HG02970 (cell line): Measurements from ENCODE around the gene MIB2.
A peak's percentile ranks its signal among the peaks of the same experiment; 100 is the strongest.
"Not testable (repeated sequence)": the region's sequence is repeated elsewhere in the genome, so short reads cannot be mapped to it uniquely, and the experiment has no call there.

Source experiments
- ATAC-seq: cut with Tn5 transposase; IDR thresholded peaks from one replicate; pipeline ENCODE4 v1.9.1; 2021; ENCODE audit warnings: mild to moderate bottlenecking, moderate library complexity, moderate number of reproducible peaks; ENCODE audit not compliant: unreplicated experiment, low FRiP score

MIB2 gene

DNA sequence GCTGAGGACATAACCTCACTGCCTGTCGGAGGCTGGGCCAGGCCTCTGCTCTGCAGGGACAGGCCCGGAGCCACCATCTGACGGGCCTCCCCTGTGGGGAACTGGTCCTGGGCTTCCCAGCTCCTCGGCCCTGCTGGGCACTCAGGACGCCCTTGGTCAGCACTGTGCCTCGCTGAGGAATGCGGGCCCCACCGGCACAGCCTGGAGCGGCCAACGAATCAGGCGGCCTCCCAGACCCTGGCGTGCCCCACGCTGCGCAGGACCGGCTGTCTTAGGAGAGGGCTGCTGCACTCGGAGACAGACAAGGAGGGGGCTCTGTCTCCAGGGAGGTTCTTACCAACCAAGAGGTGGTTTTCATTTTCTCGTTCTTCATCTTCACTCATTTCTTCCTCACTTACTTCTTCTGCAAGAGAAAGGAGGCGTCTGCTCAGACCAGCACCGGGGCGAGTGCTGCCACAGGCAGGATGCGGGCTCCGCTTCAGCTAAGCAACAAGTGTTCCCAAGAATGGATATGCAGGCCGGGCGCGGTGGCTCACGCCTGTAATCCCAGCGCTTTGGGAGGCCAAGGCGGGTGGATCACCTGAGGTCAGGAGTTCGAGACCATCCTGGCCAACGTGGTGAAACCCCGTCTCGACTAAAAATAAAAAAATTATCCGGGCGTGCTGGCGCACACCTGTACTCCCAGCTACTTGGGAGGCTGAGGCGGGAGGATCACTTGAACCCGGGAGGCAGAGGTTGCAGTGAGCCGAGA, 25.6 kb downstream of the MIB2 start:
- not testable (repeated sequence) for ATAC-seq

DNA sequence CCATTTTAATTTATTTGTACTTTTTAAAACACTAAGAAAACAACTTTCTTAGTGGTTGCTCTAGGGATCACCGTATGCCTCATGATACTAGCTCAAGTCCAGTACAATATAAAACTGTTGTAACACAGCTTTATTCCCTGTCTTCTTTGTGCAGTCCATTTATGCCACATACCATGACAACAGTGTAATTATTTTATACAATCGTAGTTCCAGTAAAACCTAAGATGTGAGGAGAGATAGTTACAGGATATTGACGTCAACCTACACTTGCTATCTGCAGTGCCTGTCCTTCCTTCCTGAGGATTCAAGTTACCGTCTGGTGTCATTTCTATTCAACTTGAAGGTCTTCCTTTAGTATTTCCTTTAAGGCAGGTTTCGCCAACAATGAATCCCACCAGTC, 31.0 kb downstream of the MIB2 start:
- ATAC-seq = not testable (repeated sequence)

DNA sequence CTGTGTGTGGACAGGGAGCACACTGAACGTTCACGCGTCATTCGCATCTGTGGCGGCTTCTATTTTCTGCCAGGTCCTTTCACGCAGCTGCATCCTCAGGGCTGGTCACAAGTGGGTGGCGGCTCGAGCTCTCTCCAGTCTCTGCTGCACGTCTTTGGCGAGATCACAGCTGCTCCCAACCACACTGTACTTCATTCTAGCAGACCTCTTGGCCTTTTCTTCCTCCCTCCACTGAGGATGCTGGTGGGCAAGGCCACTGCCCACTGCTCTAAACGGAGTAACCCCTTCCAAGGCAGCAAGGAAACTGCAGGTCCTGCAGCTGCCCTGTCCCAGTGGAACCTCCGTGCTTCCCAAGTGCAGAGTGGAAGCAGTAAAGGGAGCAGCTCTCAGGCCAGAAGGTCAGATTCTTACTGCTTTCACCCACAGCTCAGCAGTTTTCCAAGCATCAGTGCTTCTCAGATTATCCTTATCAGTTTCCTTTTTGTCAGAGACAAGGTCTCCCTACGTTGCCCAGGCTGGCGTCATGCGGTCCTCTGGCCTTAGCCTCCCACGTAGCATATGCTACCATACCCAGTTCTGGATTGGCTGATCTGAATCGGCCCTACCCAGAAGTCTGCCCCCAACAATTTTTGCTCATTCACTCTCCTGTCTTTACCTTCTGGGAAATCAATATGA, 32.4 kb downstream of the MIB2 start:
- not testable (repeated sequence) for ATAC-seq

DNA sequence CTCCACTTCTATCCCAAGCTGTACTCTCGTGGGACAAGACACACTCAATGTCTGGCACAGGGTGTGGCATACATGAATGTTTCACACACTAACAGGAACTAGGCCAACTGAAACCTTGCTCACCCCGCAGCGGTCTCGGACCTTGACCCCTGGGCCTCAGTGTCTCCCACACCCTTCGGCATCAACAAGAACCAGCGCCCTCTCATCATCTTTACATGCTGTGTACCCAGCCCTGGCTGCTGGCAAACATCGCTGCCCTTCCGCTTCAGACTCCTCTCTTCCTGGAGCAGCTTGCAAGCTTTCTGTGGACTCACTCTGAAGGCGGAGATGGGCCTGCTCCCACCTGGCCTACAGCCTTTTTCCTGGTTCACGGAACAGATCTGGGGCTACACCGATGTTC, 33.0 kb downstream of the MIB2 start:
- ATAC-seq = not testable (repeated sequence)

DNA sequence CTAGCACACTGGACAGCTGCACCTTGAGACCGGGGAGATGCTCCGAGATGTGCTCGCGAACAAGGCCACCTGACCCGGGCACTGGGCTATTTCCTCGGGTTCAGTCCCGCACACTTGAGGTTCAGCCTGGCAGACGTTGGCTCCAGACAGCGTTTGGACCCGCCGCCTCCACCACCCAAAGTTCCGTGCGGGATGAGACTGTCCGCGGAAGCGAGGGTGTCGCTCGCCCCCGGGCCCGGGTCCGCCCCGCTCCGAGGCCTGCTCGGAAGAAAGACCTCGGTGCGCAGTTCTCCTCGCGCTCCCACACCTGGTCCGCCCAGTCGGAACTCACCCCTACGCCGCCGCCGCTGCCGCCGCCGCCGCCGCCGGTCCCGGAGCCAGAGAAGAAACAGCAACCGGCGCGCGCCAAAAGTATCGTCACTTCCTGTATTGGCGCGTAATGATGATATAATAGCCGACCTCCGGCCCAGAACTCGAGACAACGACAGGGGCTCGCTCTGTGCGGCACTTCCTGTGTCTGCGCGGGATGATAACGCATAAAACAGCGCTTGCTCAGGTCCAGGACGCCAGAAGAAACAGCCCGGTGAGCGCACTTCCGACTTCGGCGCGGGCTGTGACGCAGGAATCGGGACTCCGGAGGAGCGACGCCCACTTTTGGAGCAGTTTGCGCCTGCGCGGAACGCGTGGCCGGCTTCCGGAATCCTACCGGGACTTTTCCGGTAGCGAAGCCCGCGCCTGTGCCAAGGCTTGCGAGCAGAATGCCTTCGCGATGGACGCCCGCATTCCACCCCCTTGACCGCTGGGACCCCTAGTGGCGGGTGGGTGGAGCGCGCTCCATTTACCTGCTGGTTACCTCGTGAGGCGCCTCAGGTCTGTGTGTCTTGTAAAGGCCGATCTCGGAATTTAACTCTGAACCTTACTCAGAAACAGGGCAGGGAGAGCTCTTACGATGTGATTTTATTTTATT, 43.6 kb downstream of the MIB2 start, which contains the start of gene CDK11B:
Gene CDK11B (minus strand): TSS at position 422 of the 967 bp plus-strand sequence. CDS start 1,519 bp downstream, outside the sequence.
- peak; percentile 89 for ATAC-seq

DNA sequence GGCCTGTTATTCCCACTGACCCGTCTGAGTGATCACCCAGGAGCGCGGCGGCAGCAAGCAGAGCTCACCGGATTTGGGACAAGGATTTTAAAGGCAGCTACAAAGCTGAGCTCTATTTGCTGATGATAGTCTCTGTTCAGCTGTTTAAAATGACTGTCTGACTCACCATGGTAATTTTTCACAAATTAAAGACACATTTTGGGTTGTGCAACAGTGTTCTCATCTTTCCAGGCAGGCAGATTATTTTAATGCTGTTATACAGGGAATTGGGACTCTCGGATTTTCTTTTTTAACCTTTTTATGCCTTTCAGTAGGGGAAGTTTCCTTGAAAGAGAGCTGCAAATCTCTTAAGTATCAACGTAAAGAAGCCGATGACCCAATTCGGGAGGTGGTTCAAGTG, 47.1 kb downstream of the MIB2 start:
- not testable (repeated sequence) for ATAC-seq

DNA sequence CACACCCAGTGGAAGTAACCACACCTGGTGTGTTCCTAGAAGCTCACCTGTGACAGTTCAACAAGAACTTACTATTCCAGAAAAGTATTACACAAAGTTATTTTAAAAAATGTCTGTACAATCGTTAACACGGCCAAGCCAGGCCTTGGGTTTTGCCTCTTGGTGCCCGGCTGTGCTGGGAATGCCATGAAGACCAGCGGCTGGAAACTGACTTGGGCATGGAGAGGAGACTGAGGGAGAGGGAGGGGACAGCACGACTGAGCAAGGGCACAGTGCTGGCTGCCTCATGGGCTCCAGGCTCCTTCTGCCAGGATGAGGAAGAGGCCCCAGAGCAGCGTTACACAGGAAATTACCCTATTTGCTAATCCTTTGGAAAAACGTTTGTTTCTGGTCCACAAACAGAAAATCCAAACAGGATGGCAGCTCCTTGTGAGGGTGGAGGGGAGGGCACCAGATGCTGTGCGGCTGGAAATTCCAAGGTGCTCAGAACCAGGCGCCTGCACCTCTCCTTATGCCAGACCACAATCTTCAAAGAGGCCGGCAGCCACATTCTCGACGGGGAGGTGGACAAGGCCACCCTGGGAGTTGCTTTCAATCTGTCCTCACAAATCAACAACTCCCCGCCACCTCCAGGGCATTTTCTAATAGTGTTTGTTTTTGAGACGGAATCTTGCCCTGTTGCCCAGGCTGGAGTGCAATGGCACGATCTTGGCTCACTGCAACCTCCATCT, 47.7 kb downstream of the MIB2 start:
- ATAC-seq = not testable (repeated sequence)

DNA sequence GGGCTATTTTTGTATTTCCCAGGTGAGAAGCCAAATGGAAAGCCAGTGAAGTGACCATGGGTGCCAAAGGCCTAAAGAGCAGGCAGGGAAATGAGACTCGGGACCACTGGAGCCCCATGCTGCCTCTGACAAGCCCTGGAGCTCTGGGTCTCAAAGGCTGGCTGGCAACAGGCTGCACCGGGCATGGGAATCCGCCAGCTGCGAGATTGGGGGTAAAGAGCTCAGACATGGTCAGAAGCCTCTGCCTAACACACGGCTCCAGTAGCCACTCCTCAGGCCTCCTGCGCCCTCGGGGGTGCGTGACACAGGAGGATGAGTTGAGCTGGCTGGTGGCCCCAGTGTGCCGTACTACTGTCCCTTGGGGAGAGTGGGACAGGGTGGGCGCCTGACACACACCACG, 49.0 kb downstream of the MIB2 start:
- ATAC-seq = not testable (repeated sequence)

DNA sequence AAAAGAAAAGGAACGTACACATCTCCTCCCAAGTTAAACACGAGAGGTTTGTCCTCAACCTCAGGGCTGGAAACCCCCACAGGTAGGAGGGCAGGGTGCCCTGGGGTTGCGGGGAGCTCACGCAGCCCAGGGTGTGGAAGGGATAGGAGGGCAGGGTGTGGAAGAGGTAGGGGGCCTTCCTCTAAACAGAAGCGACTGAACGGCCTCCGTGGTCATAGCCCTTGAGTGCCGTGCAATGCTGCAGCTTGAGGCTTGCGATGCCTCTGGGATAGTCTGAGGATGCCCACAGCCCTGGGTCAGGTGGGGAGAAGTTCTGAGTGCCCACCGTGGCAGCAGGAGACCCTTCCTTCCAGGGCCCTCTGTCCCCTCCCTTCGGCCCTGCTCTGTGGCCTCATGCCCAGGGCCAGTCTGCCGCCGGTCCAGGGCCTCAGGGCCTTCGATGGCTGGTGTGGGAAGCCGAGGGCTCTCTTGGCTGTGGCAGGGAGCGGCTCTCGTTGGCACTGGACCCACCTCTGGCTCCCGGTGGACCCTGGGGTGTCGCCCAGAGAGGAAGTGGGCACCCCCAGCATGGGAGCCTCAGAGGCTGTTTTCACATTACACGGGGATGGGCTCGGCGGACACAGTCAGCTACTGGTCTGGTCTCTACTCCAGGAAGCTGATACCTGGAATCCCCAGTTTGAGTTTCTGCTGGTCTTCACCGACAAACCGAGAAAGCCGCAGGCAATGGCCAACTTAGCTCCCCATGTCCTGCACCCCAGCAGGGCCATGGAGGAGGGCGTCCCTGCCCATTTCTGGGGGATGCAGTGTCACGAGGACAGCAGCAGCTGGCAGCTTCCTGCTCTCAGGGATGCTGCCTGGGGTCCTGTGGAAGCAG, 49.9 kb downstream of the MIB2 start:
- ATAC-seq = no peak

DNA sequence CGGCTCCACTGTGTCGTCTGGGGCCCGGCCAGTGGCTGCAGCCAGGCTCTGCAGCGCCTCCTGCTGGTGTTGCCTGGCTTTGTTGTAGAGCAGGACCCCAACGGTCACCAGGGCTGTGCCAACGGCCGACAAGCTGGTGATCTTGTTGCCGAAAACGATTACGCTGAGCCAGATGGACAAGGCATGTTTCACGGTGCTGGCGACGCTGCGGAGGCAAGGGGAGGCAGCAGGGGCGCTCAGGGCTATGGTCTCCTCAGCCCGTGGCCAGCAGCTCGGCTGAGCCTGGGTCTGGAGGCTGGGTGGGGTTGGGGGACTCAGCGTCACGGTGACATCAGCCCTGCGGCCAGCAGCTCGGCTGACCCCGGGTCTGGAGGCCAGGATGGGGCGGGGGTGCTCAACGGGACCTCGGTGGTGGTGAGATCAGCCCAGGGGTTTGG, 50.5 kb downstream of the MIB2 start:
- no peak for ATAC-seq

DNA sequence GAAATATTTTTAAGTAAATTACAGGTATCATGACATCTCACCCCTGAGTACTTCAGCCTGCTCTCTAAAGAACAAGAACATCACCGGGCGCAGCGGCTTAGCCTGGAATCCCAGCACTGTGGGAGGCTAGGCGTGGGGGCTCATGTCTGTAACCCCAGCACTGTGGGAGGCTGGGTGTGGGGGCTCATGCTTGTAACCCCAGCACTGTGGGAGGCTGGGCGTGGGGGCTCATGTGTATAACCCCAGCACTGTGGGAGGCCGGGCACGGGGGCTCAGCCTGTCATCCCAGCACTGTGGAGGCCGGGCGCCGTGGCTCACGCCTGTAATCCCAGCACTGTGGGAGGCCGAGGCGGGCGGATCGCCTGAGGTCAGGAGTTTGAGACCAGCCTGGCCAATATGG, 51.2 kb downstream of the MIB2 start:
- ATAC-seq = no peak

DNA sequence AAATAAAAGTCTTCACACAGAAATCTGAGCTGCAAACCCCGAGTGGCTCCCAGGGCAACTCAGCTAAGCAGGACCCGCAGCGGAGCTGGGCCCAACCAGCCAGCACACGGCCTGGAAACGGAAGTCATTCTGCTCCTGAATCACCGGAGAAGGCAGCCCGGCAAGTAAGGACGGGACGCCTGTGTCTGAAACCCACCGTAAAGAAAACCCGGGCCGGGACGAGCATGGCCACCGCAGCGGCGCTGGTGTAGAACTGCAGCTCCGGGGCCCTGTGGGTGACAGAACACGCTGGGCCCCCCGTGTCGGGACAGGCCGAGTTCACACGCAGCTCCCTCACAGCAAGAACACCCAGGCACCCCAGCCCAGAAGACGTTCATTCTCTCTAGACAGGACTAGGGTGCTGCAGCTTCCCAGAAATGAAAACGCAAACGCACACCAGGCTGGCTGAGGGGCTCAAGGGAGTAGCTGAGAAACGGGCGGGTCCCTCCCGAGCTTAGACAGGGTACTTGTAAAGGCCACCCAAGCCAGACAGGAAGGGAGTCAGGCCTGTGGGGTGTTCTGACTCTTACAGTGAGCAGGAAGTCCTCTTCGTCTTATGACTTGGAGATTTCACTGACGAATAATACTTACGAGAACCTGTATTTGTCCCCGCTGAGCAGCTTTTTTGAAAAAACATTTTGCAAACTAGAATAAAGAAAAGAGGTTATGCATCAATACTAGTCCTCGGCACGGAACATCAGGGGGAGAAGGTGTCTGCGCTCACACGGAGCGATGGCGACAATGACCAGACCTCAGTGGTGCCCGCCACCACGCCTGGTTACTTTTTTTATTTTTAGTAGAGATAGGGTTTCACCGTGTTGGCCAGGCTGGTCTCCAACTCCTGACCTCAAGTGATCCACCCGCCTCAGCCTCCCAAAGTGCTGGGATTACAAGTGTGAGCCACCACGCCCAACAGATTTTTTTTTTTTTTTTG, 54.5 kb downstream of the MIB2 start:
- no peak for ATAC-seq

DNA sequence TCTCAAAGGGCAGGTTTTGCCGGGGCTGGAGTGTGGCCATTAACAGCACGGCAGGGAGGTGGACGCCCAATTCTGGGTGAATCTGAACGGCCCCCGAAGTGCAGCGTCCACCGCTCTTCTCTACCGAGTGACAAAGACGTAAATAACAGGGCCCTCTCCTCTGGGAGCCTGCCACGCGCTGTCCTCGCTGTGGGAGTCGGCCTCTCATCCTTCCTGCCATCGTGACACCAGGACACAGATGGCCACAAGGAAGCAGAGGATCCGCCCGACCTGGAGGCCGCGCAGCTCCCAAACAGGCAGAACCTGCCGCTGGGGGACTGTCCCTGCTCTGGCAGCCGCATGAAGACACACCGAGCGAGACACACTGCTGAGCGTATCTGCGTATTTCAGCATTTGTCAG, 55.6 kb downstream of the MIB2 start:
- ATAC-seq = no peak

DNA sequence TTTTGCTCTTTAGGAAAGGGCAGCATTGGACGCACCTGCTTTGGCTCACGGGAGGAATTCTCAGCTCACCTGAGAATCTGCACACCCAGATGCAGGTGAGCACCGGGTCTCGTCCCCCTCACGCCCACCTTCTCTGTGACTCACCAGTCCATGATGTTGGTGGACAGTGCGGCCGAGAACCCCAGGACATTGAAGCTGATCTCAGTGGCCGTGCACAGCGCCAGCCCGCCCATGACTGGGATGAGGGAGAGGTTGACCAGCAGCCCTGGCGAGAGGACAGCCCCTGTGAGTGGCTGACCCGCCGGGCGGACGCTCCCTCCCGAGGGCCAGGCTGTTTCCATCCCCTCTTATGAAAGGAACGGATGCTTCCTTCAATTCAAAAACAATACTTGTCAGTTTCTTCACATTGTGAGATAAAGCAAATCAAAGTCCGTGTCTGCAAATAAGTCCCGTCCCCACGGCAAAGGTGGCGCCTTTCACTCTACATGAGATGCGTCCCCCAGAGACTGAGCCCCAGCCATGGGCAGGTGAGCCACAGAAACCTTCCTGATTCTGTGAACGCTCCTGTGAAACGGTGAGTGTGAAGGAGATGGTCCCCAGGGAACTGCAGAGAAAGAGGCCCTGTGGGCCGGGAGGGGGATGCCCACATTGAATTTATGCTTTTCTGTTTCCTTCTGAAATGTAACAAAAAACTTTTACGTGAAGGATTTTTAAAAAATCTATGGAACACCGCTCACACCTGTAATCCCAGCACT, 56.2 kb downstream of the MIB2 start:
- no peak for ATAC-seq

DNA sequence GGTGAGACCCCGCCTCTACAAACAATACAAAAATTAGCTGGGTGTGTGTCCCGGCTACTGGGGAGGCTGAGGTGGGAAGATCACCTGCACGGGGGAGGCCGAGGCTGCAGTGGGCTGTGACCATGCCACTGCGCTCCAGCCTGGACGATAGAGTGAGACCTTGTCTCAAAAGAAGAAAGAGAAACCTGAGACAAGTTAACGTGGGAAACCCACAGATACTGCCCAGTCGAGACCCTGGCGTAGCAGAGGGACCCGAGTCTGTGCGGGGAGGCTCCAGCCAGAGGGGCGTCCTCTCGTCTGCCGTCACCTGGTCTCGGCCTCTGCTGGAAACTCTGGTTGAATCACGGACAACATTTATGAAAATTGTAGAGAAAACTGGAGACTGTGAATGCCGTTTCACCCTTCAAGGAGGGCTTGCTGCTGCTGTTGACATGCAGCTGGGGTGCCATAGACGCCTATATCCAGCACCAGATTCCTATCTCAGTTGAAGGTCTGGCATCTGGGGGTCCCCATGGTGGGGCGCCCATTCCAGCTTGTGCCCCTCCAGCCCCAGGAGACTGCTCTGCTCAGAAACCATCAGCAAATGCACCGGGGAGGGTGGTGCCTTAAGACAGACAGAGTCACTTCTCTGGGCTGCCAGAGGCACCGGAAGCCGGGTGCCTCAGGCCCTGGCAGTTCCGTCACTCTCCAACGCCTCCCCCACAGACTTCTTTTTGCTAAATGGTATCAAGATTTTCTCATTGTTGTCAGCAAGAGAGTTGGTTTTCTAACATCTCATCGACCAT, 57.1 kb downstream of the MIB2 start:
- no peak for ATAC-seq

DNA sequence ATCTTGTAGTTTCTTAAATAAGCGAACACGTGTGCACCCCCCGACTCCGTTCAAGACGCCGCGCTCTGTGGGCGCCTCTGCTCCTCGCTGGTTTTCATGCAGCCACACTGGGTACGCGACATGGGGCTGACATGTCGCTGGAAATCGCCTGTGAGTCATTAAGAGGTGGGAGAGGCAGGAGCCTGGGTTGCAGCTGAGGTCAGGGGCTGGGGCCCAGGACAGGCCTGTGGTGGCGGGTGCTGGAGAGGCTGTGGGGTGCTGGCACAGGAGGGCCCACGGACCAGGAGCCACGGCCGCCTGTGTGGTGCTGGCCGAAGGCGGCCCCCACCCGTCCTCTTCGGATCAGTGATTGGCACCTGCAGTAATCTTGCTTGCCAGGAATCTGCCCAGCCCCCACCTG, 59.5 kb downstream of the MIB2 start:
- not testable (repeated sequence) for ATAC-seq
